Stimulated activated CD8-positive, alpha-beta memory T cell treated with anti-CD3 and anti-CD28 coated beads, Interleukin-12 subunit alpha, Interleukin-12 subunit beta, amount 100 ng/mL, for 1 hour (primary cell): ENCODE measurements around the gene MORF4L1.
"Not testable (repeated sequence)": the region's sequence is repeated elsewhere in the genome, so short reads cannot be mapped to it uniquely, and the experiment has no call there.

Source experiments
- DNase-seq: peaks from one replicate; pipeline ENCODE4 v3.0.0-alpha.2; 2020; ENCODE audit warnings: low read depth

MORF4L1 gene

GRCh38 chr15:78900819-78901533 is 28.3 kb downstream of the MORF4L1 start:
- not testable (repeated sequence) for DNase-seq

GRCh38 chr15:78902281-78903032 is 29.8 kb downstream of the MORF4L1 start:
- not testable (repeated sequence) for DNase-seq

GRCh38 chr15:78904599-78905358 is 32.1 kb downstream of the MORF4L1 start:
- DNase-seq = no peak

DNA sequence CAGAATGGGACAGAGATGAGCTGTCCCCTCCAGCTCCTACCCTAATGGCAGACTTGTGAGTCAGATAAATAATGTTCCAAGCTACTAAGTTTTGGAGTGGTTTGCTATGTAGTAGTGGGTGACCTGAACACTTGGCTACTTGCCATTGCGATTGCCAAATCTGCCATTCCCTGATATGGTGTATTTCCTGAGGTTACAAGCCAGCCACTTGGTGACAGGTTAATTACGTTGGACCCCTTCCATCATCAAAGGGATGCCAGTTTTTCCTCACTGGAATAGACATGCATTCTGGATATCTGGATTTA is 33.6 kb downstream of the MORF4L1 start:
- no peak for DNase-seq

DNA sequence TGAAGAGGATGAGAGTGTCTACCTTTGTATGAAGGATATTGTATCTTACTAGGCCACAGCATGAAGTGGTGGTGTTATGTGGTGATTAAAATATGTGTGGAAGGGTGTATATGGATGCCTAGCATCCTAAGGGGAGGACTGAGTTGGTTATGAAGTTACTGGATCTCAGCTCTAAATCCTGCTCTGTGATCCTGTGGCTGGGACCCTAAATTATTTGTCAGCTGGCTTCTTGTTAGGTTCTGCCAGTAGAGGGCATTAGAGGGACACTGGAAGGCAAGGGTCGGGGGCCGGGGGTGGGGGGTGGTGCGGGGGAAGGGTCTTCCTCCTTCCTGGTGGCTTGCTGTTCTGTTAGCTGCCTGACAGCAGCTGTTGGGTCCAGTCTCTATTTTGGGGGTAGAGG is 34.9 kb downstream of the MORF4L1 start:
- no peak for DNase-seq

- no peak for DNase-seq
Measured at GRCh38 chr15:78909160-78909695, 36.5 kb downstream of the MORF4L1 start.

DNA sequence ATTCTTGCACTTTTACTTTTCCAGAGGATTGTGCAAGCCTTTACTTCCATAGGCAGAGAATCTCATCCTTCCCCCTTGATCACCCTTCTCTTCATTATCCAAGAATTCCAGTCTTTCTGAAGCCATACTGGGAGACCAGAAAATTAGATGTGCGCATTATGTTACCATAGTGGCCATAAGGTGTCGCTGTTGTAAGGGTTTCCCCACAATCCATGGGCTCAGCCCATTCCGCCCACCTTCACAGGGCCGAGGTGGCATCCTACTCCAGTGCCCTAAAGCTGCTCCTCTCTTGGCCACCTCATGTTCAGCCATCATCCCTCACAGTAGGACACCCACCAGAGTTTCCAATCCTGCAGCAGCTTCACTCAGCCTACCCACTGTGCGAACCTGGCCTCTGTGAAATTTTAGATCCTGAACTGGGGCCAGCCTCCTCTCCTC is 37.1 kb downstream of the MORF4L1 start:
- no peak for DNase-seq

GRCh38 chr15:78910271-78910670 is 37.6 kb downstream of the MORF4L1 start:
- DNase-seq = no peak

GRCh38 chr15:78912316-78912715 is 39.6 kb downstream of the MORF4L1 start:
- no peak for DNase-seq

GRCh38 chr15:78913012-78913411 is 40.3 kb downstream of the MORF4L1 start:
- DNase-seq = no peak

- DNase-seq = no peak
Measured at GRCh38 chr15:78914027-78914764, 41.5 kb downstream of the MORF4L1 start.

GRCh38 chr15:78915341-78916087 is 42.8 kb downstream of the MORF4L1 start:
- DNase-seq = no peak

DNA sequence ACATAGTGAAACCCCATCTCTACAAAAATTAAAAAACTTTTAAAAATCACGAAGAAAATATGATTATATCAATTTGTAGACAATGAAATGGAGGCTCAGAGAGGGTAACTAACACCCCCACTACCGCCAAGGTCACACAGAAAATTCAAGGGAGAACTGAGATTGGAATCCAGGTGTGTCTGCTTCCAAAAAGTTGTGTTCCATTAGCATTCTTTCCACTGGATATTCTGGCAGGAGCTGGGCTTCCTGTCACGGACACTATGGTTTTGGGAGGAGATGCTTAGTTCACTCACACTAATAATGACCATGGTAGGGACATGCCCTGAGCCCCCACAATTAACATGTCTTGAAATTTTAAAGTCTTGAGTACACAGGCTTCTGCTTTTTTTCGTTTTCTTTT is 43.4 kb downstream of the MORF4L1 start:
- no peak for DNase-seq

GRCh38 chr15:78917888-78918287 is 45.2 kb downstream of the MORF4L1 start:
- DNase-seq = no peak

- DNase-seq = no peak
Measured at GRCh38 chr15:78921517-78921916, 48.8 kb downstream of the MORF4L1 start.

GRCh38 chr15:78921940-78922339 is 49.2 kb downstream of the MORF4L1 start:
- DNase-seq = no peak

DNA sequence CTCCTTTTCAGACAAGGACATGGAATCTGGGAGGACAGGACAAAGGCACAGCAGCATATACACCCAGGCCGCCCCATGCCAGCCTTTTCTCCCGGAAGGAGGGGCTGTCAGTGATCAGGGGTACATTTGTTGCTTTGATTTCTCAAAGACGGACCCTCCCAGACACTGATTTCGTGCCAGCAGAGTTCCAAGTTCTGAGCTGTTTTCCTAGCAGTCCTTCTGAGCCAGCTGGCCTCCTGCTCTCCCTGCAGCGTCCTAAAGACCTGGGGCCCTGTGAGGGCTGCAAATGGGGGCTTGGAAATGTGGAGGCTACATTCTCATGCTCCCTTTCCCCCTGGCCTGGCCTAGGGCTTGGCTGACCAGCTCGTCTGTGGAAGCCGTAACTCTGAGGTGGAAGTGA is 49.8 kb downstream of the MORF4L1 start:
- no peak for DNase-seq

- no peak for DNase-seq
Measured at GRCh38 chr15:78923015-78923414, 50.3 kb downstream of the MORF4L1 start.

- DNase-seq = no peak
Measured at GRCh38 chr15:78923480-78924360, 51.0 kb downstream of the MORF4L1 start.

DNA sequence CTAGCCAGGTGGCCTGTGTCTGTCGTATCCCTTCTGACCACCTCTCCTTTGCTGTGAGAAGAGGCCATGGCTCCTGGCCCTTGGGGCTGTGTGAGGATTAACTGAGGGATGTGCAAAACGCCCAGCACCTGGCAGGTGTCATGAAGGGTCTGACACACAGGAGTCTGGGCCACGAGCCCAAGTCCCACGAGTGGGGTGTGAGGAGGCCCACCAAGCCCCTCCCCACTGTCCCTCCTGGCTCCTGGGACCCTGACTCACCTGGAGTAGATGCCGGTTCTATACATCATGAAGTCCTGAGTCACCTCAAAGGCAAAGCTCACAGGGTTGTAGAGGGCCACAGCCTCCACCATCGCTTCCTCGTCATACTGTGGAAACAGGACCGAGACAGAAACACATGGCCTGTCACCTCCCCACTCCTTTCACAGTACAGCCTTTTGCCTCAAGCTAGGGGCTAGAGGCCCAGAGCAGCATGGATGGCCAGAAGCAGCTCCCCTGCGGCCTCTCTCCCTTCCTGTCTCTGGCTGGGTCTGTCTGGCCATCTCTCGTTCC is 52.5 kb downstream of the MORF4L1 start:
- no peak for DNase-seq
